Keratinocyte (primary cell): ENCODE results near the gene AHNAK2. TPM values are rescaled to one million over a fixed set of nuclear protein-coding genes. Genes with fewer than 3 reads are reported as not detected.
"Not testable (repeated sequence)": the region's sequence is repeated elsewhere in the genome, so short reads cannot be mapped to it uniquely, and the experiment has no call there.

Experiments used
- DNase-seq: peaks from one replicate; pipeline ENCODE4 v3.0.0-alpha.2; 2011; ENCODE audit warnings: low read depth, missing footprints, low spot score
- FAIRE-seq: peaks from 2 replicates; lab custom pipeline; 2011; peaks lifted over from hg19 to GRCh38; lab: Jason Lieb, UNC
- H2AFZ ChIP-seq: 2 replicates; pipeline ENCODE4 v1.6.0; 2012; ENCODE audit warnings: low read length, control low read depth, inconsistent platforms; ENCODE audit not compliant: control insufficient read depth
- H3K27ac ChIP-seq: 2 replicates; pipeline ENCODE4 v1.5.1; 2011; ENCODE audit warnings: low read length; ENCODE audit not compliant: control insufficient read depth, insufficient read depth
- H3K27me3 ChIP-seq: 3 replicates; pipeline ENCODE4 v1.6.0; 2011; ENCODE audit warnings: low read length; ENCODE audit not compliant: control insufficient read depth, insufficient read depth; ENCODE audit errors: extremely low read depth
- H3K36me3 ChIP-seq, 2 experiments: 2 replicates in 1 of 2; 3 replicates in 1 of 2; pipeline ENCODE4 v1.5.1; 2011; ENCODE audit warnings: low read length in 2 of 2, mild to moderate bottlenecking in 1 of 2; ENCODE audit not compliant: control insufficient read depth in 2 of 2, insufficient read depth in 2 of 2; ENCODE audit errors: extremely low read depth in 1 of 2
- H3K4me1 ChIP-seq: 3 replicates; pipeline ENCODE4 v1.5.1; 2011; ENCODE audit warnings: low read length; ENCODE audit not compliant: control insufficient read depth, insufficient read depth; ENCODE audit errors: extremely low read depth
- H3K4me2 ChIP-seq: 3 replicates; pipeline ENCODE4 v1.6.0; 2011; ENCODE audit warnings: low read depth, low read length; ENCODE audit not compliant: control insufficient read depth, insufficient read depth; ENCODE audit errors: extremely low read depth
- H3K4me3 ChIP-seq, 3 experiments: fragments of 200-600 bp in 1 of 3; sonication (generic) in 1 of 3; 2 replicates in 2 of 3; 3 replicates in 1 of 3; pipeline ENCODE4 v1.5.1; 2011 to 2016; ENCODE audit warnings: low read length in 3 of 3, mild to moderate bottlenecking in 3 of 3, control low read depth in 2 of 3, inconsistent platforms in 1 of 3, low read depth in 1 of 3, mixed read lengths in 1 of 3, mixed run types in 1 of 3, moderate library complexity in 1 of 3; ENCODE audit not compliant: control insufficient read depth in 2 of 3, insufficient read depth in 2 of 3; ENCODE audit errors: extremely low read depth in 1 of 3
- H3K79me2 ChIP-seq: 2 replicates; pipeline ENCODE4 v1.6.0; 2012; ENCODE audit warnings: low read length; ENCODE audit not compliant: control insufficient read depth, insufficient read depth
- H3K9ac ChIP-seq: 3 replicates; pipeline ENCODE4 v1.6.0; 2011; ENCODE audit warnings: low read length; ENCODE audit not compliant: control insufficient read depth, insufficient read depth; ENCODE audit errors: extremely low read depth
- H3K9me1 ChIP-seq: 3 replicates; pipeline ENCODE4 v1.6.0; 2011; ENCODE audit warnings: low read length; ENCODE audit not compliant: control insufficient read depth, insufficient read depth; ENCODE audit errors: extremely low read depth
- H3K9me3 ChIP-seq: 2 replicates; pipeline ENCODE4 v1.5.1; 2012; ENCODE audit warnings: low read depth, low read length; ENCODE audit not compliant: control insufficient read depth
- H4K20me1 ChIP-seq: 3 replicates; pipeline ENCODE4 v1.6.0; 2011; ENCODE audit warnings: low read length; ENCODE audit not compliant: control insufficient read depth, insufficient read depth; ENCODE audit errors: extremely low read depth
- CTCF ChIP-seq, 3 experiments: IDR thresholded peaks in 1 of 3; conservative IDR thresholded peaks in 1 of 3; optimal IDR thresholded peaks in 1 of 3; 2 replicates in 2 of 3; 3 replicates in 1 of 3; pipeline versions ENCODE3 to v1.5.1; 2011; ENCODE audit warnings: low read length in 3 of 3, mild to moderate bottlenecking in 3 of 3, moderate library complexity in 2 of 3, control low read depth in 1 of 3, inconsistent platforms in 1 of 3; ENCODE audit not compliant: insufficient read depth in 2 of 3; ENCODE audit errors: extremely low read depth in 1 of 3
- EZH2 ChIP-seq: IDR thresholded peaks from one replicate; pipeline ENCODE4 v1.6.1; 2012; ENCODE audit warnings: inconsistent platforms, mild to moderate bottlenecking, low read length, moderate library complexity
- dilution Hi-C: fragments of 300-500 bp; cut with MboI; formaldehyde crosslinking; loops from one replicate; pipeline ENCODE4 v1.7.0; 2020; ENCODE audit warnings: low sequenced_read_pairs; ENCODE audit not compliant: extremely low pct_ligation_motif_present
- polyA plus RNA-seq, 5 experiments: library from polyadenylated mRNA; depleted of rRNA in 3 of 5; stranded (reverse) in 3 of 5; stranded (forward) in 1 of 5; unstranded in 1 of 5; fragments of >200 nt; gene quantifications; 1 replicate in 1 of 5; 2 replicates in 3 of 5; 3 replicates in 1 of 5; pipeline versions ENCODE4 v1.2.1 to v1.2.3, GENCODE V29; 2011 to 2012; ENCODE audit warnings: missing spikeins in 2 of 5, low read depth in 1 of 5, low replicate concordance in 1 of 5

AHNAK2 gene
- polyA plus RNA-seq, 1 donor (not counting 4 experiments of a cell fraction or from before 2014, with no cell fraction given): 164 TPM

- Histone ChIP-seq H3K27me3 (no peaks in the 10 kb centered on the region), H2AFZ (no peak overlapping the region), H3K9me3 (no peaks in the 10 kb centered on the region), H3K4me1 (no peaks in the 10 kb centered on the region), H4K20me1 (peaks cover 3% of the 10 kb centered on the region), H3K9me1 (no peaks in the 10 kb centered on the region), H3K79me2 (no peaks in the 10 kb centered on the region), H3K27ac (no peak overlapping the region), H3K9ac (no peak overlapping the region), H3K36me3 (peaks cover 29 to 30% of the 10 kb centered on the region in 2 experiments), H3K4me2 (no peak overlapping the region), H3K4me3 (no peak overlapping the region)
- FAIRE-seq (no peak), DNase-seq (no peak)
- dilution Hi-C loops: no loop called here
- no peak for TF ChIP-seq CTCF (optimal IDR thresholded peaks at IDR 0.05 in 1 of 3, IDR thresholded peaks at IDR 0.05 in 1 of 3, conservative IDR thresholded peaks at IDR 0.05 in 1 of 3; ENCODE audit: extremely low read depth in 1 of 3, insufficient read depth in 2 of 3, low read length in 3 of 3)
- no peak for TF ChIP-seq EZH2
These were observed 87.0 kb downstream of the AHNAK2 start for GRCh38 chr14:104891121-104891551.

GRCh38 chr14:104890292-104890691, 87.9 kb downstream of the AHNAK2 start:
- H3K79me2 ChIP-seq, H2AFZ ChIP-seq, H3K4me1 ChIP-seq, dilution Hi-C loops, H3K4me2 ChIP-seq, H3K9me1 ChIP-seq, H3K9ac ChIP-seq, H3K9me3 ChIP-seq, H3K27me3 ChIP-seq, H3K27ac ChIP-seq, H4K20me1 ChIP-seq, H3K4me3 ChIP-seq, FAIRE-seq, DNase-seq: not testable (repeated sequence)
- peaks cover 29 to 30% of the 10 kb centered on the region in 2 experiments for H3K36me3 ChIP-seq

- no peak for TF ChIP-seq CTCF (optimal IDR thresholded peaks at IDR 0.05 in 1 of 3, IDR thresholded peaks at IDR 0.05 in 1 of 3, conservative IDR thresholded peaks at IDR 0.05 in 1 of 3; ENCODE audit: extremely low read depth in 1 of 3, insufficient read depth in 2 of 3, low read length in 3 of 3)
- no peak for TF ChIP-seq EZH2
- H2AFZ ChIP-seq: no peak overlapping the region
- peaks cover 25 to 26% of the 10 kb centered on the region in 2 experiments for H3K36me3 ChIP-seq
- dilution Hi-C loops: no loop called here
- H4K20me1 ChIP-seq: peaks cover 3% of the 10 kb centered on the region
- no peaks in the 10 kb centered on the region for H3K79me2 ChIP-seq
- no peaks in the 10 kb centered on the region for H3K27me3 ChIP-seq
- H3K9me1 ChIP-seq: no peaks in the 10 kb centered on the region
- H3K4me3 ChIP-seq: no peak overlapping the region
- no peaks in the 10 kb centered on the region for H3K9me3 ChIP-seq
- FAIRE-seq (no peak), DNase-seq (no peak)
- no peak overlapping the region for H3K4me2 ChIP-seq
- no peak overlapping the region for H3K27ac ChIP-seq
- no peaks in the 10 kb centered on the region for H3K4me1 ChIP-seq
- no peak overlapping the region for H3K9ac ChIP-seq
These were observed 88.8 kb downstream of the AHNAK2 start for GRCh38 chr14:104889375-104889757.
